ENCODE data around the gene SLC24A4.

Gene SLC24A4

DNA sequence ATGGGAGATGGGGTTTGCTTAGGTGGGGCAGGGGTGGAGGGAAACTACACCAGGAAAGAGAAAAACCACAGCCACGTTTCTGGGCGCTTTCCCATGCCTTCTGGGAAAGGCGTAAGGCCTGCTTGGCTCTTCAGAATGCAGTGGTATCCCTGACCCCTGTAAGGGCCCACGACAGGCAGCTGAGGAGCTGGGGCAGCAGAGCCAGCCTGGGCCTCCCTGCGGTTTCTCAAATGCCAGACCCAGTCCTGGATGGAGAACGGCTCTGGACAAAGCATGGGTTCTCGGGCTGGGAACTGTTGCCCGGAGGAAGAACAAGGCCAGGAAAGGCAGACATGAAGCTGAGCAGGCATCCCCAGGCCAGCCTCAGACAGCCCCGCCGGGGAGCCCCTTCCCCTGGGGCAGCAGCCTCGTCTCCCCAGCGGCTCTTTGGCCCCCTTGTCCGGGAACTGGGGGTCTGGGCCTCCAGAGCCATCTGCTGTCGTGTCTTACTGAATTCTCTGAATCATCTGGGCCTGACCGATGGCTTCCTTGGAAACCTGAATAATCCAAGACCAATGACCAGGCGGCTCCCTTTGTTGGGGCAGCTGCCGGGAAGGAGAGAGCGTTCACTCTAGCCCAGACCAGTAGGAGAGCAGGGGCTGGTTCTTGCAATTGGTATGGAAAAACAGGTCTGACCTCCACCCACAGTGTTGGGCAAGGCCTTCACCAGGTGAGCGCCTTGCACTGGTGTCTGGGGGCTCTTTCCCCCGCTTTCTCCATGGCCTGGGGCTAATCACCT lies 126.6 kb downstream of the SLC24A4 start:
- H3K4me3 Mint-ChIP-seq, result no peak overlapping the region
- no peaks in the 10 kb centered on the region for H3K9me3 Mint-ChIP-seq
- H3K27ac Mint-ChIP-seq, result no peak overlapping the region
- DNase-seq (ENCODE audit: low spot score), result no peak
- no peaks in the 10 kb centered on the region for H3K36me3 Mint-ChIP-seq (ENCODE audit: low read depth)
- no peaks in the 10 kb centered on the region for H3K4me1 Mint-ChIP-seq (ENCODE audit: low read depth)
- no peaks in the 10 kb centered on the region for H3K27me3 Mint-ChIP-seq (ENCODE audit: low read depth)

GRCh38 chr14:92450351-92451070 lies 127.5 kb downstream of the SLC24A4 start:
- H3K27me3 Mint-ChIP-seq (ENCODE audit: low read depth), result no peaks in the 10 kb centered on the region
- H3K4me1 Mint-ChIP-seq (ENCODE audit: low read depth), result no peaks in the 10 kb centered on the region
- H3K27ac Mint-ChIP-seq, result no peak overlapping the region
- DNase-seq (ENCODE audit: low spot score), result no peak
- no peaks in the 10 kb centered on the region for H3K9me3 Mint-ChIP-seq
- no peak overlapping the region for H3K4me3 Mint-ChIP-seq
- no peaks in the 10 kb centered on the region for H3K36me3 Mint-ChIP-seq (ENCODE audit: low read depth)

DNA sequence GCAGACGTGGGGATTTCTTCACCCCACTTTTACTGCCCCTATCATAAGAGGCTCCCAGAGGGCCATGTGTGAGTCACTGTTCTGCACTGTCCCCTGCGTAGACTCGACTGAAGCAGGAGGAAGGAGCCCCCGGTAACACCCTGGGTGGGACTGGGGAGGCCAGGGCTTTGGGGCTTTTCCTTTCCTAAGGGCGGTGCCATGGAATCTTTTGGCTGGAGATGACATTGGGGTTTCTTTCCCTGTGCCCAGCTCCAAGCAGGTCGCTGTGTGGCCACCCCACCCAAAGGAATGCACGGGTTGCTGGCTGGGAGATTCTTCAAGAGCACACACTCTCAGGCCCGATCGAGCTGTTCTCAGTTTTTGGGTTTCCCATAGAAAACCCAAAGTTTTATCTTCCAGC lies 128.3 kb downstream of the SLC24A4 start:
- Mint-ChIP-seq H3K4me3 (no peak overlapping the region), H3K27ac (no peak overlapping the region), H3K9me3 (no peaks in the 10 kb centered on the region), H3K27me3 (ENCODE audit: low read depth) (no peaks in the 10 kb centered on the region), H3K4me1 (ENCODE audit: low read depth) (no peaks in the 10 kb centered on the region), H3K36me3 (ENCODE audit: low read depth) (no peaks in the 10 kb centered on the region)
- DNase-seq (ENCODE audit: low spot score), result no peak

GRCh38 chr14:92451755-92452154 lies 128.8 kb downstream of the SLC24A4 start:
- Mint-ChIP-seq H3K9me3 (no peaks in the 10 kb centered on the region), H3K27me3 (ENCODE audit: low read depth) (no peaks in the 10 kb centered on the region), H3K27ac (no peak overlapping the region), H3K4me1 (ENCODE audit: low read depth) (no peaks in the 10 kb centered on the region), H3K36me3 (ENCODE audit: low read depth) (no peaks in the 10 kb centered on the region), H3K4me3 (no peak overlapping the region)
- no peak for DNase-seq (ENCODE audit: low spot score)

DNA sequence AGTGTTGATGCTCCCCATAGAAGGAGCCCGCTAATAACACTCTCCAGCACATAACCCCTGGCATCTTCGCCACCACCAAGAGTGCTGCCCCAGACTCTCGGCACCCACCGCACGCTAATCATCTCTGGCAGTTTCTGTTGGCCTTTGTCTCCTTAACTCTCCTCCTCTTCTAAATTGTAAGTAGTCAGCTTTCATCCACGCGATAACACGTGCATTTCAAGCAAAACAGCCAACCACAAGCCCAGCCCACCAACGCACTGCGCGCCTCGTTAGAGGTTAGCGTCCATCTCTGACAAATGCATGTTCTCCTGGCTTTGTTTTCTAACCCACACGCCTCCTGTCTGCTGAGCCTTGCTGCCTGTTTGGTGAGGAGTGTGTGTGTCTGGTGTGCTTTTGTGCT lies 129.5 kb downstream of the SLC24A4 start:
- Mint-ChIP-seq H3K4me1 (ENCODE audit: low read depth) (no peaks in the 10 kb centered on the region), H3K27ac (no peak overlapping the region)

DNA sequence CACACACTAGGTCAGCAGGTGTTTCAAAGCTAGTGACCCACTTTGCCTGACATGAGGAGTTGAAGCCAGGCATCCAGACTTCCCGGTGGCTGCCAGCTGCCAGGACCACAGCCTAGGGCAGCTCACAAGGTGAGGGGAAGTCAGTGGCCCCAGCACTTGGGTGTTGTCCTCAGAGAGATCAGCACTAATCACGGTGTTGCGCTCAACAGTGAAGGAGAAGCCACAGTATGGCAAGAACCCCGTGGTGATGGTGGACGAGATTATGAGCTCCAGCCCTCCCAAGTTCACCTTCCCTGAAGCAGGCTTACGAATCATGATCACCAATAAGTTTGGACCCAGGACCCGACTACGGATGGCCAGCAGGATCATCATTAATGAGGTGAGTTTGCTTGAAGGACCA lies 130.7 kb downstream of the SLC24A4 start:
- no peaks in the 10 kb centered on the region for H3K9me3 Mint-ChIP-seq
- no peaks in the 10 kb centered on the region for H3K36me3 Mint-ChIP-seq (ENCODE audit: low read depth)
- no peak overlapping the region for H3K4me3 Mint-ChIP-seq
- no peaks in the 10 kb centered on the region for H3K27me3 Mint-ChIP-seq (ENCODE audit: low read depth)
- no peaks in the 10 kb centered on the region for H3K4me1 Mint-ChIP-seq (ENCODE audit: low read depth)
- H3K27ac Mint-ChIP-seq, result no peak overlapping the region
- no peak for DNase-seq (ENCODE audit: low spot score)

More for the DNA sequence above, 129.5 kb downstream of the SLC24A4 start:
- no peaks in the 10 kb centered on the region for H3K36me3 Mint-ChIP-seq (ENCODE audit: low read depth)
- no peak overlapping the region for H3K4me3 Mint-ChIP-seq
- no peaks in the 10 kb centered on the region for H3K9me3 Mint-ChIP-seq
- DNase-seq (ENCODE audit: low spot score), result no peak
- no peaks in the 10 kb centered on the region for H3K27me3 Mint-ChIP-seq (ENCODE audit: low read depth)

DNA sequence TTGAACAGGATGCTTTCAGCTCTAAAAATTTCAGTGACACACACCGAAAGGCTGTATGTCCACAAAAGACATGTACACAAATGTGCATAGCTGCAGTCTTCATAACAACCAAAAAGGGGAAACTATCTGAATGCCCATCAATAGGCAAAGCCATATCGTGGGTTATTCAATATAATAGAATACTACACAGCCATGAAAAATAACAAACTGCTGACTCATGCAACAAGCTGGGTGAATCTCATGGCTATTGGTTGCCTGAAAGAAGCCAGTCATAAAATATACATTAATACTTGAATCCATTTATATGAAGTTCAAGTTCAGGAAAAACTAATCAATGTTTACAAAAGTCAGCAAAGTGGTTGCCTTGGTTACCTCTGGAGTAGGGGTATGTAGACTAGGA lies 132.3 kb downstream of the SLC24A4 start:
- H3K36me3 Mint-ChIP-seq (ENCODE audit: low read depth), result no peaks in the 10 kb centered on the region
- no peaks in the 10 kb centered on the region for H3K9me3 Mint-ChIP-seq
- no peaks in the 10 kb centered on the region for H3K4me1 Mint-ChIP-seq (ENCODE audit: low read depth)
- H3K27me3 Mint-ChIP-seq (ENCODE audit: low read depth), result no peaks in the 10 kb centered on the region
- no peak overlapping the region for H3K27ac Mint-ChIP-seq
- DNase-seq (ENCODE audit: low spot score), result no peak
- H3K4me3 Mint-ChIP-seq, result no peak overlapping the region

GRCh38 chr14:92456215-92457015 lies 133.4 kb downstream of the SLC24A4 start:
- Mint-ChIP-seq H3K4me1 (ENCODE audit: low read depth) (no peaks in the 10 kb centered on the region), H3K27me3 (ENCODE audit: low read depth) (no peaks in the 10 kb centered on the region), H3K27ac (no peak overlapping the region), H3K9me3 (no peaks in the 10 kb centered on the region), H3K4me3 (no peak overlapping the region), H3K36me3 (ENCODE audit: low read depth) (no peaks in the 10 kb centered on the region)
- no peak for DNase-seq (ENCODE audit: low spot score)

GRCh38 chr14:92457016-92457565 lies 134.1 kb downstream of the SLC24A4 start:
- Mint-ChIP-seq H3K9me3 (no peaks in the 10 kb centered on the region), H3K36me3 (ENCODE audit: low read depth) (no peaks in the 10 kb centered on the region), H3K27me3 (ENCODE audit: low read depth) (no peaks in the 10 kb centered on the region), H3K27ac (no peak overlapping the region), H3K4me1 (ENCODE audit: low read depth) (no peaks in the 10 kb centered on the region), H3K4me3 (no peak overlapping the region)
- DNase-seq (ENCODE audit: low spot score), result no peak

DNA sequence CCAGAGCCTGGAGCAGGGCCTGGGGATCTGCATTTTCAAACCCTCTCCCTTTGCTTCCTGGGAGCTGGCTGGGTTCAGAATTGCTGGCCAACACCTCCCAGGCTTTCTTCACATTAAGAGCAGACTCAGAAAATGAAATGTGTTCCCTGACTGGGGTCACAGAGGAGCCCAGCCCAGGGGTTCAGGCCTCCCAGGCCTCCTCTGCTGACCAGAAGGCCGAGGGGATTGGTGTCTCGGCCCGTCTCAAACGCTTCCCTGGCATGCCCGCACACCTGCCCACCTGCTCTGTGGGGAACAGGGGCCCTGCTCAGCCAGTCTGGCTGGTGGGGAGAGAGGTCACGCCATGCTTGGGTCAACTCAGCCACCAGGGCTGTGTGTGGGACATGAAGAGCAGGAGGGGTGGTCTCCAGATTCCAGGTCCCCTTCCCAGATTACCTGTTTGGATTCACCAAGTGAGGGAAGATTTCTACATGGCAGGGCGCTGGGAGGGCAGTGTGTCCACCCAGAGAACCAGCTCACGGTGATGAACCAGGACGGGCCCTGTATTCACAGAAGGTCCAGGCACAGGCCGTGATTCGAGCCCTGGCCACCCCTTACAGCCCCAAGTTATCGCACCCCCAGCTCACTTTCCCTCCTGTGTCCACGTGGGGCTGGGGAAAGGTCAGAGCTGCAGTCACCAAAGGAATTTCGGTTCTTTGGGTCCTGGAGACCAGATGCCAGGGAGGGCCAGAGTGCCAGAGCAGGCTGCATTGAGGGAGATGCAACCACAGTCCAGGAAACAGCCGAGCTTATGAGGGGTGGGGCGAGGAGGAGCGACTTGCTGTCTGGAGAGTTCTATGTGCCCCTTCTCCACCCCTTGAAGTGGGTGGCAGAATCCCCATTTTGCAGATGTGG lies 135.4 kb downstream of the SLC24A4 start:
- Mint-ChIP-seq H3K36me3 (ENCODE audit: low read depth) (no peaks in the 10 kb centered on the region), H3K27me3 (ENCODE audit: low read depth) (no peaks in the 10 kb centered on the region), H3K27ac (no peak overlapping the region), H3K9me3 (no peaks in the 10 kb centered on the region), H3K4me1 (ENCODE audit: low read depth) (no peaks in the 10 kb centered on the region), H3K4me3 (no peak overlapping the region)
- DNase-seq (ENCODE audit: low spot score), result no peak

- Mint-ChIP-seq H3K27me3 (ENCODE audit: low read depth) (no peaks in the 10 kb centered on the region), H3K4me1 (ENCODE audit: low read depth) (no peaks in the 10 kb centered on the region), H3K36me3 (ENCODE audit: low read depth) (no peaks in the 10 kb centered on the region), H3K27ac (no peak overlapping the region), H3K4me3 (no peak overlapping the region), H3K9me3 (no peaks in the 10 kb centered on the region)
- DNase-seq (ENCODE audit: low spot score), result no peak
These were observed 136.3 kb downstream of the SLC24A4 start for GRCh38 chr14:92459030-92459949.

DNA sequence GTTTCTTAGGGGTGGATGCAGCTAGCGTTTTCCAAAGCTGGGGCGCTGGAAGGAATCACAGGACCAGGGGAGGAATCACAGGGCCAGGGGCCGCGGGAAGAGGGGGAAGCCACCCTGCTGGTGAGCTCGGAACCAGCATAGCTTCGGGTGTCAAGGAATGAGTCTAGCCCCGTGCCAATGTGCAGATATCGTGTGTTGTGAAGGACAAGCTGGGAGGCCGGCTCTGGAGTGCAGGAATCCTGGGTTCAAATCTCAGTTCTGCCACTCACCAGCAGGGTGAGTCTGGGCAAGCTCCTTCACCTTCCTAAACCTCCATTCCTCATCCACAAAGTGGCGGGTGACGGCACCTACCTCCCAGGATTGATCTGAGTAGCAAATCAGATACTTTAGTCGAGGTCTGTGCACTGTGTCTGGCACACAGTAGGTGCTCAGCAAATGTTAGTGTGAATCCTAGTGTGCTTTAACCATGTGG lies 137.0 kb downstream of the SLC24A4 start:
- H3K27me3 Mint-ChIP-seq (ENCODE audit: low read depth), result no peaks in the 10 kb centered on the region
- no peak for DNase-seq (ENCODE audit: low spot score)
- no peak overlapping the region for H3K4me3 Mint-ChIP-seq
- H3K36me3 Mint-ChIP-seq (ENCODE audit: low read depth), result no peaks in the 10 kb centered on the region
- no peaks in the 10 kb centered on the region for H3K4me1 Mint-ChIP-seq (ENCODE audit: low read depth)
- H3K9me3 Mint-ChIP-seq, result no peaks in the 10 kb centered on the region
- no peak overlapping the region for H3K27ac Mint-ChIP-seq
